Upper lobe of left lung (tissue), 6 donors: ENCODE data around the gene CTBP2. TPM values are rescaled to one million over a fixed set of nuclear protein-coding genes. Genes with fewer than 3 reads are reported as not detected.

Experiments used
- ATAC-seq, 2 donors: fragments of 200-7000 bp; cut with Tn5 transposase; one replicate each; pipeline ENCODE4 v1.9.1; 2022; ENCODE audit warnings: mild to moderate bottlenecking in 2 of 2, moderate library complexity in 2 of 2; ENCODE audit not compliant: low FRiP score in 2 of 2
- DNase-seq, 2 donors: peaks; one replicate each; pipeline ENCODE4 v3.0.0-alpha.2; 2019 to 2020
- H3K27ac ChIP-seq, 4 donors: fragments of 200-600 bp; sonication (generic); one replicate each; pipeline ENCODE4 v1.5.1; 2016 to 2019
- H3K27me3 ChIP-seq, 4 donors: fragments of 200-600 bp; sonication (generic); one replicate each; pipeline ENCODE4 v1.5.1; 2017 to 2019
- H3K36me3 ChIP-seq, 4 donors: fragments of 200-600 bp; sonication (generic); one replicate each; pipeline ENCODE4 v1.5.1; 2016 to 2019
- H3K4me1 ChIP-seq, 4 donors: fragments of 200-600 bp; sonication (generic); one replicate each; pipeline ENCODE4 v1.5.1; 2018 to 2019
- H3K4me3 ChIP-seq, 4 donors: fragments of 200-600 bp; sonication (generic); one replicate each; pipeline ENCODE4 v1.5.1; 2017 to 2019; ENCODE audit warnings: mild to moderate bottlenecking in 2 of 4, moderate library complexity in 1 of 4
- H3K9me3 ChIP-seq, 4 donors: fragments of 200-600 bp; sonication (generic); one replicate each; pipeline ENCODE4 v1.5.1; 2018 to 2019
- CTCF ChIP-seq, 6 experiments: fragments of 450-650 bp in 4 of 6; fragments of 200-600 bp in 2 of 6; sonication (generic) in 2 of 6; IDR thresholded peaks; one replicate each; pipeline ENCODE4 v1.5.1; 2016 to 2019; ENCODE audit warnings: antibody characterized with exemption in 6 of 6
- EP300 ChIP-seq, 4 donors: sonication (generic); formaldehyde crosslinking; IDR thresholded peaks; one replicate each; pipeline ENCODE4 v1.5.1; 2017; ENCODE audit warnings: antibody characterized with exemption in 4 of 4, control low read depth in 2 of 4
- POLR2A ChIP-seq, 4 donors: fragments of 450-650 bp; IDR thresholded peaks; one replicate each; pipeline ENCODE4 v1.5.1; 2016 to 2017; ENCODE audit warnings: antibody characterized with exemption in 4 of 4, mild to moderate bottlenecking in 2 of 4
- POLR2AphosphoS5 ChIP-seq, 2 donors: sonication (generic); formaldehyde crosslinking; IDR thresholded peaks; one replicate each; pipeline ENCODE4 v1.5.1; 2017; ENCODE audit warnings: antibody characterized with exemption in 2 of 2
- WGBS, 2 donors: methylation state at CpG; one replicate each; pipeline ENCODE4 v1.1.5; 2017 to 2018; 5-methylcytosine and 5-hydroxymethylcytosine counted together
- total RNA-seq, 6 donors: library from RNA; depleted of rRNA in 4 of 6; stranded (reverse); fragments of >200 nt in 4 of 6; gene quantifications; one replicate each; pipeline versions ENCODE4 v1.1.0 to v1.2.1, GENCODE V29; 2016 to 2021
- donor health status: DM: no; HTN: no; CAD: no; lungs with moderate emphysema.
- donor health status: DM: no; HTN: yes; CAD: no; lungs with severe emphysema.

CTBP2 gene
- total RNA-seq, 6 donors from 2014 or later: 47.1 to 82.5 (median 59.7) TPM

DNA sequence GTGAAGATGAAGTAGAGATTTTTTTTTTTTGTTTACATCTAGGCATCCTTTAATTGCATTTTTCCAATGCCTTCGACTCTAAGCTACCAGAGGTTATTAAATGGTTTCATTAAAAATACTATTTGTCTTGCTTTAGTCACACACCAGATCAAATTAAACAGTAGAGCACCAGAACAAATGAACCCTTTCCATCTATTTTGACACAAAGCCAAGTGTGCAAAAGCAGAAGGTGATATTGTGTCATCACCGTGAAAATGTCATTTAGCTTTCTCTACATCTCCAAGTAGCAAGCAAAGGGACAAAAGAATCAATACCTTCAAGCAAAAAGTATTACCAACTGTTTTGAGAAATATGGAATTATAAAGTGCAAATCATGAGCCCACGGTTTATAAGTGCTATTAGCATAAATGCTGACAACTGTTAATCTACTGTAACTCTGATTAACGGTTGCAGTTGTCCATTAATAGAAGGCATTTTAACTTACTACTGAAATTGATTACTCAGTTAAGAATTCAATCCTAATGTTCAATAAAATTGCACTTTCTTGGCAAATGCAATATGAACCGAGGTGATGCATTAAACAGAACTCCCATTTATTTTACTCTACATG is 49.1 kb downstream of the CTBP2 start:
- H3K27me3 ChIP-seq: no peaks in the 10 kb centered on the region
- DNase-seq (no peak), ATAC-seq (no peak)
- no peak overlapping the region for H3K4me3 ChIP-seq
- H3K9me3 ChIP-seq: no peaks in the 10 kb centered on the region
- H3K27ac ChIP-seq: no peak overlapping the region
- peaks cover 5 to 41% (median 23%) of the 10 kb centered on the region in 4 donors for H3K36me3 ChIP-seq
- 67 to 70% methylated on average over 5 of the region's 5 CpGs for WGBS, 2 donors
- TF ChIP-seq POLR2A (IDR thresholded peaks at IDR 0.05) (no peak), EP300 (IDR thresholded peaks at IDR 0.05) (no peak), CTCF (IDR thresholded peaks at IDR 0.05) (no peak), POLR2AphosphoS5 (IDR thresholded peaks at IDR 0.05) (no peak)
- peaks cover 17 to 36% (median 22%) of the 10 kb centered on the region in 4 donors for H3K4me1 ChIP-seq

DNA sequence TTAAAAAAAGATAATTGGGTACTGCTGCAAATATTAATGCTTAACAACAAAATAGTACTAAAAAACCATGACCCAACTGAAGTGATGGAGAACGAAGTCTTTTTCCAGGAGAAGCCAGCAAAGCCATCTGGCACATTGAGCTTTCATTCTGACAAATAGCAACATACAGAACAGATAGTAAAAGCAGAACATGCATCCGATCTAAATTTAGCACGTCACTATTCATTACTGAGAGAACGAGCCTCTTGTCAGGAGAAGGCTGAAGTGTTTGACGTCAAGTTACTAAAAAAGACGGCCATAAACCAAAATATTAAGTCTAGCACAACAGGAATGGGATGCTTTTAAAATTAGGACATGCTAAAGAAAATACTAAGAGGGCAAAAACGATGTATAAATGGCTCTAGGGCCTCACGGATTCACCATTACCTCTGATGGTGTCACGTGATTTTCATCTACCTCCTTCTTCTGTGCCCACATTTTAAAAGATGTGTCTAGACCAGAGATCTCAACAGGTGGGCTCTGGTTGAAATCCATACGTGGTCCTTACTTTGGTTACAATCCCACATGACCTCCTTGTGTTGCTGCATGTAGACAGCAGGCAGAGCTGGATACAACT is 52.3 kb downstream of the CTBP2 start:
- peaks cover 7 to 41% (median 19%) of the 10 kb centered on the region in 4 donors for H3K4me1 ChIP-seq

GRCh38 chr10:125107166-125107949 is 53.0 kb downstream of the CTBP2 start:
- TF ChIP-seq POLR2A (IDR thresholded peaks at IDR 0.05) (no peak), POLR2AphosphoS5 (IDR thresholded peaks at IDR 0.05) (no peak), EP300 (IDR thresholded peaks at IDR 0.05) (no peak), CTCF (IDR thresholded peaks at IDR 0.05) (no peak)
- H3K36me3 ChIP-seq: peaks cover 5 to 42% (median 23%) of the 10 kb centered on the region in 4 donors
- 85% methylated on average over 10 of the region's 10 CpGs for WGBS, 2 donors
- no peak overlapping the region for H3K27ac ChIP-seq
- H3K4me1 ChIP-seq: peaks cover 9 to 41% (median 23%) of the 10 kb centered on the region in 4 donors
- ATAC-seq: no peak
- H3K4me3 ChIP-seq: no peak overlapping the region
- no peaks in the 10 kb centered on the region for H3K9me3 ChIP-seq
- H3K27me3 ChIP-seq: no peaks in the 10 kb centered on the region
- no peak for DNase-seq

More for the DNA sequence above, 52.3 kb downstream of the CTBP2 start:
- H3K36me3 ChIP-seq: peaks cover 5 to 42% (median 23%) of the 10 kb centered on the region in 4 donors
- H3K27ac ChIP-seq: no peak overlapping the region
- no peak overlapping the region for H3K4me3 ChIP-seq
- TF ChIP-seq CTCF (IDR thresholded peaks at IDR 0.05) (no peak), POLR2A (IDR thresholded peaks at IDR 0.05) (no peak), POLR2AphosphoS5 (IDR thresholded peaks at IDR 0.05) (no peak), EP300 (IDR thresholded peaks at IDR 0.05) (no peak)
- H3K9me3 ChIP-seq: no peaks in the 10 kb centered on the region
- DNase-seq (no peak), ATAC-seq (no peak)
- H3K27me3 ChIP-seq: no peaks in the 10 kb centered on the region
- WGBS, 2 donors: 93 to 95% methylated on average over 10 of the region's 10 CpGs

GRCh38 chr10:125106586-125106985 is 53.8 kb downstream of the CTBP2 start:
- no peak for ATAC-seq

More at GRCh38 chr10:125106586-125106985, 53.8 kb downstream of the CTBP2 start:
- Histone ChIP-seq H3K9me3 (no peaks in the 10 kb centered on the region), H3K27me3 (no peaks in the 10 kb centered on the region), H3K36me3 (peaks cover 5 to 42% (median 23%) of the 10 kb centered on the region in 4 donors), H3K4me1 (peaks cover 14 to 45% (median 30%) of the 10 kb centered on the region in 4 donors), H3K27ac (no peak overlapping the region), H3K4me3 (no peak overlapping the region)
- 88 to 91% methylated on average over 7 to 9 of the region's 9 CpGs for WGBS, 2 donors
- no peak for TF ChIP-seq CTCF (IDR thresholded peaks at IDR 0.05)
- no peak for TF ChIP-seq POLR2A (IDR thresholded peaks at IDR 0.05)
- TF ChIP-seq POLR2AphosphoS5 (IDR thresholded peaks at IDR 0.05): no peak
- no peak for TF ChIP-seq EP300 (IDR thresholded peaks at IDR 0.05)
- no peak for DNase-seq
